Erythroblast (primary cell): Measurements from ENCODE around the gene TULP3.

Experiments
- GATA1 ChIP-seq: IDR thresholded peaks from 2 replicates; pipeline ENCODE4 v1.6.1; 2011; ENCODE audit warnings: low read depth, mild to moderate bottlenecking, control low read depth, low read length, moderate library complexity
- POLR2A ChIP-seq: IDR thresholded peaks from 2 replicates; pipeline ENCODE4 v1.6.1; 2011; ENCODE audit warnings: mild to moderate bottlenecking, low read length

DNA sequence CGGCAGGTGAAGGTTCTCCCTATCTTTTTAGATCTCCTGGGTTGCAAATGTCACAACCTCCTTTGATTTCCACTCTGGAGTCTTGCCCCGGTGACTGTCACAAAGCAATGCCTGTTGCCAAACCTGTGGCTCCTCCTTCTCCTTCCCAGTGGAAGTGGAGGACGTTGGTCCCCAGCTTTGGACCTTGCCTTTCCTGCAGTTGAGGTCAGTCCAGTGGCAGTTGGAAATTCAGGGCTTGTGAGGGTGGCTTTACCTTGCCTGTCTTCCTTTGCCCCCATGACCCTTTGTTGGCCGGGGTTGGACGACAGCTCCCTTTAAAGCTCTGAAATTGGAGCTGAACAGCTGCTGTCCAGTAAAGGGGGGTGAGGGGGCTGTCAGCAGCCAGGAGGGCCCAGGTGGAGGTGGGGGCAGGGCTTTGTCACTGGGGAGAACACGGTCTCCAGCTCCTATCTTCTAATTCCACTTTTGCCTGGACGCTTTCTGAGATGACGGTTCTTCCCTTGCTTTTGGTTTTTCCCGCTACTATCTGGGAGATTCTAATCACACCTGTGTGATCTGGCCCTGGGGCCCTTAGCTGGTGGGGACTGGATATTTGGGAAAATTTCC, 72.6 kb downstream of the TULP3 start:
- TF ChIP-seq POLR2A (no peak), GATA1 (no peak)
